GM19238 (cell line): Measurements from ENCODE around the gene ISX.
A peak's percentile ranks its signal among the peaks of the same experiment; 100 is the strongest.

ENCODE experiments used
- DNase-seq: peaks from one replicate; pipeline ENCODE4 v3.0.0; 2011; ENCODE audit warnings: low spot score; ENCODE audit not compliant: insufficient read length

The ISX gene

DNA sequence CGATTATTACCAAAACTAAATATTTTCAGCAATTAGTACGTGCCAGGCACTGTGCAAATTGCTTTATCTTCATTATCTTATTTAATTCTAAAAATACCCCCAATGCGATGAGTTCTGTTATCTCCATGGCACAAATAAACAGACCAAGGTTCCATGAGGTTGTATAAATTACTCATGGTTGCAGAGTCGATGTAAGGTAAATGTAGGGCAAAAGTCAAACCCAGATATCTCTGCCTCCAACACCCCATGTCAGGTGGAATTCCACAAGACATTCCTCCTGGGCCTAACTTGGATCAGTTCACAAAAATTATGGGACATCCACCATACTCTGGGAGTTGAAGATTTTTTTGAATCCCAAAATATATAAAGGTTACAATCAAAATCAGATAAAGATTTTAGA is 43.7 kb downstream of the ISX start:
- no peak for DNase-seq

DNA sequence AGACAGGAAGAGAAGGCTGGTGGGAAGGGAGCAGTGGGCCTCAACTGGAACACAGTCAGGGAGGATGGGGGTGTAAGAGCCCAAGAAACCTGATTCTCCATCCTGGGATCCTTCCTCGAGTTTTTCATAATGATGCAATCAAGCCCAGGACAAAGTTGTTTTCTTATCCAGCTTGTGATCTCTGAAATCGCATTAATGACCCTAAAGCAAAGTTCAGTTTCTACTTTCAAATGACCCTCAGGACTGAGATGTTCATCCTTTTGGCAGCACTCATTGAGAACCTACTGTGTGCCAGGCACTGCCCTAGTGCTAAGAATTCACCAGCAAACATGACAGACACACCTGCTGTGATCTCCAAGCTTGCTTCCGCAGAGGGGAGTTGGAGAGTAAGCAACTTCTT is 45.3 kb downstream of the ISX start:
- DNase-seq: no peak

DNA sequence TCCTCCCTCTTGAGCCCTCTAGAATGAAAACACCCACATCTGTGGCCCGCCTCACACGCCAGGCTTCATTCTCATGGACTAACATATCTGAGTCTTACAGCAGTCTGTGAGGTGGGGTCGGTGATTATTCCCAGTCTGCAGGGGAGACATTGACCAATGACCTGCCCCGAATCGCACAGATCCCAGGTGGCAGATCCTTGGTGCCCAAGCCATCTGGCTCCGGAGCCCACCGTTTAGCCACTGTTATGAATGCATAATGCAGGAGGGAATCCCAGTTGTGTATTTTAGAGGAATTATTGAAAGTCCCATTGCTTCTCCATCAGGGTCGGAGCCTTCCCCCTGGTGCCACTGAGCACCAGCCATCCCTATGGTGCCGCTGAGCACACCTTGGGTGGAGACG is 47.4 kb downstream of the ISX start:
- no peak for DNase-seq

DNA sequence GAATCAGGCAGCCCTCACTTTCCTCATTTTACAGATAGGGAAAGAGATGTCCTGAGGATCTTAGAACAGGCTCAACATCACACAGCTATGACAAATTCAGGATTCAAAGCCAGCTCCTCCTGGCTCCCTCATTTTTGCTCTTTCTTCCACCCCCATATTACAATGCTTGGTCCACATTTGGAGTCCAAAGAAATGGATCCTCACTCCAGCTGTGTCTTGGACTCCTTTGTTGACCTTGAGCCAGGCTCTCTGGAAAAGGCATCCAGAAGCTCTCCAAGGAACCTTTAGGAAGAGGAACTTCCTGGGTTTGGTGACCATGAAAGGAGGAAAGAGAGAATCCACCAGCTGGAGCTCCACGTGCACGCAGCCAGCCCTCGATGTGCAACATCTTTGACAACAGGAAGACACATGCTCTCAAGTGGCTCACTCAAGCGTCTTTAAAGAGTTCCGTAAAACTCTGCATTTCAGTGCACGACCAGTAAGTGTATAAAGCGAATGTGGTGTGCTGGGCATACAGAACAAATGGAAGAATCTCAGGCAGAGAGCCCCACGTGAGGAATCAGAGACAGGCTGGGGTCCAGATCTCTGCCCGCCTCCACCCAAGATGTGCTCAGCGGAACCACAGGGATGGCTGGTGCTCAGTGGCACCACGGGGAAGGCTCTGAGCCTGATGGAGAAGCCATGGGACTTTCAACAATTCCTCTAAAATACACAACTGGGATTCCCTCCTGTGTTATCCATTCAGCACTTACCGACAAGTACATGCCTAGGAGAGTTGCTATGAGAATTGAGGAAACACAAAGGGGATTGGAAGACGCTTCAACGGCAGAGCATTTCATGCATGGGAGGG is 48.4 kb downstream of the ISX start:
- no peak for DNase-seq

DNA sequence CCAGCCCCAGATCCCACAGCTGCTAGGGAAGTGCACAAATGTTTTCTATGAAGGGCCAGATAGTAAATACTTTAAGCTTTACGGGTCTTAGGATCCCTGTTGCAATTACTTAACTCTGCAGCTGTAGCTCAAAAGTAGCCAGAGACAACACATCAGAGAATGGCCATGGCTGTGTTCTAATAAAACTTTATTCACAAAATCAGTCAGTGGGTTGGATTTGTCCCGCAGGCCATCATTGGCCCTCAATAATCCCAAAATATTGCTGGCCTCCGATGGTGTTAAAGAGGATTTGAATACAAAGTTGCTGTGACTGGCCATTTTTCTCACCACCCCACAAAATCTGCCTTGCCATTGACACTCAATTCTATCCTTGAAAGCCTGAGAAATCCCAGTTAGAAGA is 49.6 kb downstream of the ISX start:
- no peak for DNase-seq

DNA sequence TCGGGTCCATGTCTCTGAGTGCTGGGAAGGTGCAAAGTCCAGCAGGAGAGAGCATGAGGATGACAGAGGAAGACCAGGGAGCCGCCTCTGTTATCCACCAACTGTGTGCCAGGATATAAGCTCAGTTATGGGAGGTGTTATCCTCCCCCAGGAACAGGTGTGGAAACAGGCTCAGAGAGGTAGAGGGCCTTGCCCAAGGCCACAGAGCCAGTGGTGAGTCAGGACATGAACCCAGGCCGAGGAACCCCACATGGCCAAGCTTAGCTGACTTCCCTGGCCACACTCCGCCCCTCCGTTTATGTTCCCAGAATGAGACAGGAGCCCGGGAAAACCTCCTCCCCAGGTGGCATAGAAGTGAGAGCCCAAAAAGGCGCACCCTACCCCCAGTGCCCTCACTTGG is 50.3 kb downstream of the ISX start:
- no peak for DNase-seq

DNA sequence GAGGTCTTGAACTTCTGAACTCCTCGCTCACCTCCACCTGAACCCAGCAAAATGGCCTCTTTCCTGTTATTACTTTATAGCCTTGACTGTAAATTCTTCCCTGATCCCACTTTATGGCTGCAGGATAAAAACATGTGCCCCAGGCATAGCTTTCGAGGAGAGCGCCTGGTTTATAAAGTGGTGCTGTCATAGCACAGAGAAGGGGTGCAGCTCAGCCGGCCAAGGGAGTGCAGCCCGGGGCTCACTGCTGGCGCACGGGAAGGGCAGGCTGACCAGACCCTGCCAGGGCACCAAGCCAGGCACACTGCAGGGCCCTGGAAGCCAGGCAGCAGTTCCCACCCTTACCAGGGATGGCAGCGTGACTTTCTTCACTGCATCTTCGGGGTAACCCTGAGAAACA is 50.9 kb downstream of the ISX start:
- DNase-seq: no peak

DNA sequence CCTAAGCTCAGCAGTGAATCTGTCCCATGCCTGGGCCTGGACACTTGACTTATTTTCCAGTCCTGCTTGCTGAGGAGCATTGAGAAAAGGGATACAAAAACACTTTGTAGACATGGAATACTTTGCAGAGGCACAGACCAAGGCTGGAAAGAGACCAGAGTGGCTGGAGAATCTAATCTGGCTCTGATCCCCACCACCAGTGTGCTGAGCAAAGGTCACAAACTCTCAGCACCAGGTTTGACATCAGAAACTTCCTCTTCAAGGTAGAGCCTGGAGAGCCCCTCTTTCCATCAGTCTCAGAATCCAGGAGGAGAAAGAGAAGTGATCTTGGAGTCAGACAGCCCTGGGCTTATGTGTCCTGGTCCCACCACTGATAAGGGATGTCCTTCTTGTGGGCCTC is 53.5 kb downstream of the ISX start:
- DNase-seq: no peak

DNA sequence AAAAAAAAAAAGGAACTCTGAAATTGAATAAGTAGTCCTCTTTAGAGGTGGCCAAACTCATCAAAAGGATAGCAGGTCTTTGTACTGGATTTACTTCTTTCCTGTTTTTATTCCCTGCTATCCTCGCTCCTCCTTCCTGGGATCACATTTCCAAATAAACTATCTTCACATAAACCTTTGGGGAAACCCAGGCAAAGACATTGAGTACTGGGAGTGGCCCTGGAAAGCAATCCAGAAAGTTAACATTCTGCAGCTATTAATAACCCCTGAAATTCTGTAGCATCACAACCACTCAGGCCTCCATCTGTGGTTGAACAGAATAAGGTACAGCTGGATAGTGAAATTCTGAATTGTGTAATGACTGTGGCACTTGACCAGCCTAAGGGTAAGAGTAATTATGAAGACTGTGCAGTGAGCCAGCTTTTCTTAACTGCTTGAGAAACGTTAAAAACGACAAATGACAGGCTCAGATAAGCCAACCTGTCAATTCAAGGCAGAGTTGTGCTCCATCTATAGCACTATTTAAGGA is 58.8 kb downstream of the ISX start:
- no peak for DNase-seq

DNA sequence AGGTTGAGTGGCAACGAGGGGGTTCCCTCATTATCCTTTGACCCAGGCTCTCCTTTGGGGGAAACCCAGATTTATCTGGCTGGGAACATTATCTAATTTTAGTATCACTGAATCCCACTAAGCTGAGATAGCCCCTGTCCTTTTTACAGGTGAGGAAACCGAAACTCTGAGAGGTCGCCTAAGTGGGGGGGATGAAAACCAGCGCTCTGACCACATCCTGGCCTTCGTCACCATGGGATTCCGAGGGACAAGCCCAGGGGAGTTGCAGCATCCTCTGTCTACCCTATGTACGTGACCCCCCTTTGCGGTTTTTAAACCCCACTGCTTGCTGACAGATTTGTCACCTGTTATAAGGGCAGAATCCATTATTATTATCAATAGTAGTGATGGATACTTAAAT is 61.0 kb downstream of the ISX start:
- peak; percentile 50 for DNase-seq

DNA sequence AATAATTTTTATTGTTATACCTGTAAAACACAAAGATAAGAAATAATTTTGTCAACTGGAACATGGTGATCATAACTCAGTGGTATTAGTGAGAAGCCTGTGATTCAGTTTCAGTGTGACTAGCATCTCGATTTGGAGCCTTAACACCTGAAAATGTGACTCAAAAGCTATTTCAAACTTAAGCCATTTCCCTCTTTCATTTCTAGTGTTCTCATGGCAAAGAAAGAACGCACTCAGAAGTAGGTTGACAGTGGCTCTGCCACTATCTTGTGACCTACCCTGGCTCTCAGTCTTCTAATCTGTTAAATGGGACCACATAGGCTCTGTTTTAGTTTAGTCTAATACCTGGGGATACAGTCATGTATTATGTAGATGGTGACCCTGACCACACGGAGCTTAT is 62.7 kb downstream of the ISX start:
- DNase-seq: no peak

DNA sequence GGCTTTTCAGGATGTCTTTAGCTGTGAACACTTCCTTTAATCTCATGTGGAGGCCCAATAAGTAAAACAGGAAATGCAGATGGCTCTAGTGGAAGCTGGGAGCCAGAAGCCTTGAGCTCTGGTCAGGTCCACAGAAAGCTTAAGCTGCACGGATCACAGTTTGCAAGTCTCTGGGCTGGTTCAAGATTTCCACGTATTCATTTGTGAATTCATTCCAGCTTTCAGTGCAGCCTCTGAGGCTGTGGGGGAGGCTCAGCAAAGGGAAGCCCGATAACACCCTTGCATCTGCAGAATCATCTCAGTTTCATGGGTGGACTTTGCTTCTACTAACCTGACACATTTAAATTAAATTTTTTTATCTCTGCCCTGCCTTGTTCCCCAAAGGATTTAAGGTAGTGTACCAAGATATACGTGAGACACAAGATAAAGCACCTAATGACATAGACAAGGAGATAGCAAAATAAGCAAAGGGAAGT is 65.6 kb downstream of the ISX start:
- DNase-seq: no peak

DNA sequence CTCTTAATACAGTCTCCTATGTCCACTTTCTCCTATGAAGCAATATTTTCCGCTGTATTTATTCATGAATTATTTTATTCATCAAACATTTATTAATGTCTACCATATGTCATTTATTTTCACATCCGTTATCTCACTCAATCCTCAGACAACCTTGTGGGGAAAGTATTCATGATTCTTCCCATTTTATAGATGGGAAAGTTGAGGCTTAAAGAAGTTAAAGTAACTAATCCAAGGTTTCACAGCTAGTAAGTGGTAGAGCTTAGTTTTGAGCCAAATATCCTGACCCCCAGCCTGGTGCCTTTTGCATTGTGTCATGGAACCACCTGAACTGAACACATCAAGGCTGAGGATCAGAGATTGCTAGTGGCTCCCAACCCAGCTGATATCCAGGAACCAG is 66.6 kb downstream of the ISX start:
- DNase-seq: no peak

DNA sequence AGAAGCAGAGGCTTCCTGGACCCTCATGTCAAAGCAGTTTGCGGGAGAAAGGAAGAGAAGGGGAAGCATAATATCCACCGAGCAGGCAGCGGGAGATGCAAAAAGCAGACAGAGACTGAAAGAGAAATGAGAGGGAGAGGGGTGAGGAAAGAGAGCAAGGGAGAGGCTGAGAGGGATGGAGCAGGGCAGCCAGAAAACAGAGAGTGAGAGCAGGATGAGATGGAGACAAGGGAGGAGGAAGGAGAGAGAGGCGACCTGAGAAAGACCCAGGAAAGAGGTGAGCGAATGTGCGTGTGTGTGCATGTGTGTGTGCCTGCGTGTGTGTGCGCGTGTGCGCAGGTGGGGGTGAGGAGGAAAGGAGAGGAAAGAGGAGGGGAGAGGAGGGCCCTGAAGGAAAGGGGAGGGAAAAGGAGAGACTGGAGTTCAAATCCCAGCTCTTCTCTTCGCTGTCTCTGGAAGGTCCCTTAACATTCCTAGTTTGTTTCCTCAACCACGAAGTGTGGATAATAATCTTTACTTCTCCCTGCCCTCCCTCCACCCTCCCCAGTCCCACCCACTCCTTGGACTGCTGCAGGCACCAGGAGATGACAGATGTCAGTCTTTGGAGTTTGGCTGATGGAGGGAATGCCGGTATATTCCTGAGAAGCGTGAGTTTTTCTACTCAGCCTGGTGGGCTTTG is 67.9 kb downstream of the ISX start:
- no peak for DNase-seq

DNA sequence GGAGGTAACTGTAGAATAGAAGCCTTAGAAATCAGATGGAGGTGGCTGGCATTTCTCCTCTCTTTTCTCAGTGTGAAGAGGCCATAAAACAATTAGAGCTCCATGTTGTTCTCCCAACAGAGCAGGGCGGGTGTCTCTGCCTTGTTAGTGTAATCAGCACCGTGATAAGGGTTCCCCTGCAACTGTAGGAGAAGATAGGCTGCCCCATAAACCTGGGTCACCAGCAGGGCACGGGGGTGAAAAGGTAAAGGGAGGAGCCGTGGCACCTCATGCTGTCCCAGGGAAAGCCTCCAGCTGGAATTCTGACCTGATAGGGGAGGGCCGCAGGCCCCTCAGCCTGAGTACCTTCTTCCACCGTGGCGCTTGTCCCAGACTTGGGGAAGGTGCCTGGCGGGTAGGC is 68.7 kb downstream of the ISX start:
- no peak for DNase-seq

DNA sequence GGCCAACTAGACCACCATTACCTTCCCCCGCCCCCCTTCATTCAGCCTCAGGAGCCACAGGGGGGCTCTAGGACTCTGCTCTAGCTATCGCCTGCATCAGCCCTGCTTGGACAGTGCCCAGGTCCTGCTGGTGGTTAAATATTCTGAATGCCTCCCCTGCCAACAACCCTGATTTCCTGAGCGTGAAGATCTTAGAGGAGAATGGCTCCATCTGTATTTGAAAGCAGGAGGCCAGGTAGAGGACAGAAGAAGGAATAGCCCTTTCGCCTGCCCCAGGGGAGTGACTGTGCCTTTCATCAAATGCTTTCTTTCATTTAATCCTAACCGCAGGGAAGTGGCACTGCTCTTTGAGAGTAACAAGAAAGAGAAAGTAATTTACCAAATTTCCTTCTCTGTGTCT is 69.2 kb downstream of the ISX start:
- no peak for DNase-seq
